Body of pancreas (tissue), 4 donors: ENCODE data around the gene MYOG. TPM values are rescaled to one million over a fixed set of nuclear protein-coding genes. Genes with fewer than 3 reads are reported as not detected.

Experiments used
- ATAC-seq: fragments of 150-250 bp; one replicate; pipeline ENCODE4 v1.9.1; 2016
- DNase-seq, 4 donors: peaks; one replicate each; pipeline ENCODE4 v3.0.0-alpha.2; 2019
- H3K27ac ChIP-seq, 4 donors: fragments of 200-600 bp; sonication (generic); 1 replicate in 3 of 4; 2 replicates in 1 of 4; pipeline versions ENCODE4 v1.5.1 to v1.6.1; 2016 to 2019; ENCODE audit warnings: mild to moderate bottlenecking in 1 of 4, mixed read lengths in 1 of 4, moderate library complexity in 1 of 4
- H3K27me3 ChIP-seq, 2 donors: fragments of 200-600 bp; sonication (generic); one replicate each; pipeline ENCODE4 v1.6.0; 2016; ENCODE audit warnings: mild to moderate bottlenecking in 1 of 2
- H3K36me3 ChIP-seq, 2 donors: fragments of 200-600 bp; sonication (generic); replicated peaks in 1 of 2; 2 replicates each; pipeline ENCODE4 v1.5.1; 2016; ENCODE audit warnings: low read depth in 2 of 2; ENCODE audit not compliant: insufficient read depth in 1 of 2
- H3K4me1 ChIP-seq: fragments of 200-600 bp; sonication (generic); one replicate; pipeline ENCODE4 v1.6.0; 2016
- H3K4me3 ChIP-seq, 2 donors: fragments of 200-600 bp; sonication (generic); 1 replicate in 1 of 2; 2 replicates in 1 of 2; pipeline ENCODE4 v1.5.1; 2016 to 2019
- H3K9me3 ChIP-seq, 3 donors: fragments of 200-600 bp; sonication (generic); 1 replicate in 2 of 3; 2 replicates in 1 of 3; pipeline ENCODE4 v1.5.1; 2016
- POLR2A ChIP-seq, 3 donors: fragments of 450-650 bp; IDR thresholded peaks; one replicate each; pipeline ENCODE4 v1.6.1; 2016; ENCODE audit warnings: antibody characterized with exemption in 3 of 3, mild to moderate bottlenecking in 2 of 3
- WGBS, 2 donors: methylation state at CpG; one replicate each; pipeline ENCODE4 v1.1.5; 2017; 5-methylcytosine and 5-hydroxymethylcytosine counted together
- intact Hi-C: fragments of 100-400 bp; cut with DNase I; formaldehyde crosslinking; loops from one replicate; pipeline ENCODE4 v1.15.1; 2023
- total RNA-seq, 2 donors: library from RNA; depleted of rRNA; stranded (reverse); fragments of >200 nt; gene quantifications; one replicate each; pipeline ENCODE4 v1.1.0, GENCODE V29; 2016
- TF ChIP-seq, protein P1 (sequence below), 7 experiments: fragments of 450-650 bp in 4 of 7; fragments of 200-600 bp in 3 of 7; sonication (generic) in 3 of 7; IDR thresholded peaks; one replicate each; pipeline ENCODE4 v1.5.1; 2016 to 2019; ENCODE audit warnings: antibody characterized with exemption in 7 of 7

The MYOG gene
- total RNA-seq, 2 donors from 2014 or later: not detected

GRCh38 chr1:203048555-203049051, 37.2 kb downstream of the MYOG start:
- WGBS, 2 donors: 52 to 66% methylated on average over 16 to 19 of the region's 23 CpGs
- Histone ChIP-seq H3K9me3 (no peaks in the 10 kb centered on the region), H3K27ac (no peak overlapping the region), H3K27me3 (peaks cover 0 to 1% of the 10 kb centered on the region in 2 donors), H3K4me3 (no peak overlapping the region), H3K36me3 (no peaks in the 10 kb centered on the region), H3K4me1 (no peaks in the 10 kb centered on the region)
- ATAC-seq (no peak), DNase-seq (no peak)
- intact Hi-C loops: loop anchor here (10.0 kb wide), 1 partner anchor 166 kb away; no protein-coding TSS in a partner anchor
- no peak for TF ChIP-seq POLR2A (IDR thresholded peaks at IDR 0.05)
- TF ChIP-seq, protein P1, sequence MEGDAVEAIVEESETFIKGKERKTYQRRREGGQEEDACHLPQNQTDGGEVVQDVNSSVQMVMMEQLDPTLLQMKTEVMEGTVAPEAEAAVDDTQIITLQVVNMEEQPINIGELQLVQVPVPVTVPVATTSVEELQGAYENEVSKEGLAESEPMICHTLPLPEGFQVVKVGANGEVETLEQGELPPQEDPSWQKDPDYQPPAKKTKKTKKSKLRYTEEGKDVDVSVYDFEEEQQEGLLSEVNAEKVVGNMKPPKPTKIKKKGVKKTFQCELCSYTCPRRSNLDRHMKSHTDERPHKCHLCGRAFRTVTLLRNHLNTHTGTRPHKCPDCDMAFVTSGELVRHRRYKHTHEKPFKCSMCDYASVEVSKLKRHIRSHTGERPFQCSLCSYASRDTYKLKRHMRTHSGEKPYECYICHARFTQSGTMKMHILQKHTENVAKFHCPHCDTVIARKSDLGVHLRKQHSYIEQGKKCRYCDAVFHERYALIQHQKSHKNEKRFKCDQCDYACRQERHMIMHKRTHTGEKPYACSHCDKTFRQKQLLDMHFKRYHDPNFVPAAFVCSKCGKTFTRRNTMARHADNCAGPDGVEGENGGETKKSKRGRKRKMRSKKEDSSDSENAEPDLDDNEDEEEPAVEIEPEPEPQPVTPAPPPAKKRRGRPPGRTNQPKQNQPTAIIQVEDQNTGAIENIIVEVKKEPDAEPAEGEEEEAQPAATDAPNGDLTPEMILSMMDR (IDR thresholded peaks at IDR 0.05): no peak

- Histone ChIP-seq H3K4me3 (no peak overlapping the region), H3K9me3 (no peaks in the 10 kb centered on the region), H3K36me3 (no peaks in the 10 kb centered on the region), H3K27ac (no peak overlapping the region), H3K4me1 (no peaks in the 10 kb centered on the region), H3K27me3 (no peaks in the 10 kb centered on the region)
- DNase-seq: no peak
- intact Hi-C loops: loop anchor here (10.0 kb wide), 1 partner anchor 167 kb away; no protein-coding TSS in a partner anchor
- 82 to 90% methylated on average over 10 to 11 of the region's 11 CpGs for WGBS, 2 donors
- TF ChIP-seq POLR2A (IDR thresholded peaks at IDR 0.05): no peak
- TF ChIP-seq, protein P1 (IDR thresholded peaks at IDR 0.05): no peak
- no peak for ATAC-seq
These were observed 37.7 kb downstream of the MYOG start for GRCh38 chr1:203048086-203048485.

GRCh38 chr1:203046984-203047630, 38.7 kb downstream of the MYOG start:
- H3K36me3 ChIP-seq: no peaks in the 10 kb centered on the region
- intact Hi-C loops: loop anchor here (10.0 kb wide), 1 partner anchor 168 kb away; no protein-coding TSS in a partner anchor
- no peak overlapping the region for H3K4me3 ChIP-seq
- WGBS, 2 donors: 53 to 60% methylated on average over 14 to 15 of the region's 15 CpGs
- no peaks in the 10 kb centered on the region for H3K4me1 ChIP-seq
- H3K9me3 ChIP-seq: no peaks in the 10 kb centered on the region
- ATAC-seq (no peak), DNase-seq (no peak)
- no peaks in the 10 kb centered on the region for H3K27me3 ChIP-seq
- no peak overlapping the region for H3K27ac ChIP-seq
- TF ChIP-seq, protein P1 (IDR thresholded peaks at IDR 0.05): no peak
- TF ChIP-seq POLR2A (IDR thresholded peaks at IDR 0.05): no peak

DNA sequence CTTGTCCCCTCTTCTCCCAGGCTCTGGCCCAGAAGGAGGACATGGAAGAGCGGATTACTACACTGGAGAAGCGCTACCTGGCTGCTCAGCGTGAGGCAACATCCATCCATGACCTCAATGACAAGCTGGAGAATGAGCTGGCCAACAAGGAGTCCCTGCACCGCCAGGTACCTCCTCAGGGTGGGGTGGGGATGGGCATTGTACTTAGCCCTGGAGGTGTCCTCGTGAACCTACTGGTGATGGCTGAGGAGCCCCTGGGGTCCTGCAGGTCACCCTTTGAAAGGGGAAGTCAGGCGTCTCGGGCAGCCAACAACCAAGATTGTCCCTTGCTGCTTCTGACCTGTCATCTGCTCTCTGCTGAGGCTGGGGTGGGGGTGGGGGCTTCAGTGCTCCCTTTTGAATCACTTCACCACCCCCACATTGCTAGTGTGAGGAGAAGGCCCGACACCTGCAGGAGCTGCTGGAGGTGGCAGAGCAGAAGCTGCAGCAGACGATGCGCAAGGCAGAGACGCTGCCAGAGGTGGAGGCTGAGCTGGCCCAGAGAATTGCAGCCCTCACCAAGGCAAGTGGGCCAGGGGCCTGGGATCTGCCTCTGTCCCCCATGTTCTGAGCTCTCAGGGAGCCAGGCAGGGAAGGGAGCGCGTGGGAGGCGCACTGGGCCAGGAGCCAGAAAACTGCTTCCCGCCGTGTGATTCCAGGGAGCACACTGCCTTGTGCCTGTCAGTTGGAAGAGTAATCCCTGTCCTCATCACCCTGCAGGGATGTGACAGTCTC, 39.8 kb downstream of the MYOG start:
- Histone ChIP-seq H3K4me3 (no peak overlapping the region), H3K27me3 (no peaks in the 10 kb centered on the region), H3K27ac (no peak overlapping the region), H3K4me1 (no peaks in the 10 kb centered on the region), H3K36me3 (no peaks in the 10 kb centered on the region), H3K9me3 (no peaks in the 10 kb centered on the region)
- TF ChIP-seq, protein P1 (IDR thresholded peaks at IDR 0.05): no peak
- no peak for TF ChIP-seq POLR2A (IDR thresholded peaks at IDR 0.05)
- DNase-seq (no peak), ATAC-seq (no peak)
- WGBS, 2 donors: 71 to 80% methylated on average over 10 to 15 of the region's 16 CpGs
- intact Hi-C loops: loop anchor here (10.0 kb wide), 1 partner anchor 169 kb away; no protein-coding TSS in a partner anchor
